Measurements from ENCODE around the gene FBXO24. TPM values are rescaled to one million over a fixed set of nuclear protein-coding genes. Genes with fewer than 3 reads are reported as not detected.

Gene FBXO24
- total and polyA plus RNA-seq, 9 of the 15 experiments (the other 6 are each of a cell fraction or from before 2014, with no cell fraction given), result 0.17 to 0.95 (median 0.50) TPM

- TF ChIP-seq, protein P1, sequence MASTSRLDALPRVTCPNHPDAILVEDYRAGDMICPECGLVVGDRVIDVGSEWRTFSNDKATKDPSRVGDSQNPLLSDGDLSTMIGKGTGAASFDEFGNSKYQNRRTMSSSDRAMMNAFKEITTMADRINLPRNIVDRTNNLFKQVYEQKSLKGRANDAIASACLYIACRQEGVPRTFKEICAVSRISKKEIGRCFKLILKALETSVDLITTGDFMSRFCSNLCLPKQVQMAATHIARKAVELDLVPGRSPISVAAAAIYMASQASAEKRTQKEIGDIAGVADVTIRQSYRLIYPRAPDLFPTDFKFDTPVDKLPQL (IDR thresholded peaks at IDR 0.05; ENCODE audit: extremely low read depth, insufficient read length), result no peak
- no peak for TF ChIP-seq SRSF3 (IDR thresholded peaks at IDR 0.05; ENCODE audit: insufficient read depth, low read length)
- TF ChIP-seq, protein P2, sequence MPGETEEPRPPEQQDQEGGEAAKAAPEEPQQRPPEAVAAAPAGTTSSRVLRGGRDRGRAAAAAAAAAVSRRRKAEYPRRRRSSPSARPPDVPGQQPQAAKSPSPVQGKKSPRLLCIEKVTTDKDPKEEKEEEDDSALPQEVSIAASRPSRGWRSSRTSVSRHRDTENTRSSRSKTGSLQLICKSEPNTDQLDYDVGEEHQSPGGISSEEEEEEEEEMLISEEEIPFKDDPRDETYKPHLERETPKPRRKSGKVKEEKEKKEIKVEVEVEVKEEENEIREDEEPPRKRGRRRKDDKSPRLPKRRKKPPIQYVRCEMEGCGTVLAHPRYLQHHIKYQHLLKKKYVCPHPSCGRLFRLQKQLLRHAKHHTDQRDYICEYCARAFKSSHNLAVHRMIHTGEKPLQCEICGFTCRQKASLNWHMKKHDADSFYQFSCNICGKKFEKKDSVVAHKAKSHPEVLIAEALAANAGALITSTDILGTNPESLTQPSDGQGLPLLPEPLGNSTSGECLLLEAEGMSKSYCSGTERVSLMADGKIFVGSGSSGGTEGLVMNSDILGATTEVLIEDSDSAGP (CRISPR knock-in tag; IDR thresholded peaks at IDR 0.05), result 0 out of 2 replicates have a peak, but pooled peaks have one; percentile 35
- TF ChIP-seq SREBF1 (IDR thresholded peaks at IDR 0.05; ENCODE audit: borderline replicate concordance, low read depth, low read length), result no peak; the same call in 1 of the 2 replicates
- TF ChIP-seq HMG20B (CRISPR knock-in tag; IDR thresholded peaks at IDR 0.05), result no peak
- TF ChIP-seq SMC3 (conservative IDR thresholded peaks at IDR 0.05; ENCODE audit: insufficient read depth, low read depth, low read length), result no peak
- TF ChIP-seq JUN (IDR thresholded peaks at IDR 0.05; ENCODE audit: borderline replicate concordance, low read depth, low read length), result 0 out of 2 replicates have a peak, but pooled peaks have one; percentile 3
- peak; percentile 65; the same call in 1 of the 2 replicates for TF ChIP-seq JUN (CRISPR knock-in tag; IDR thresholded peaks at IDR 0.05; ENCODE audit: borderline replicate concordance)
- TF ChIP-seq, protein P3, sequence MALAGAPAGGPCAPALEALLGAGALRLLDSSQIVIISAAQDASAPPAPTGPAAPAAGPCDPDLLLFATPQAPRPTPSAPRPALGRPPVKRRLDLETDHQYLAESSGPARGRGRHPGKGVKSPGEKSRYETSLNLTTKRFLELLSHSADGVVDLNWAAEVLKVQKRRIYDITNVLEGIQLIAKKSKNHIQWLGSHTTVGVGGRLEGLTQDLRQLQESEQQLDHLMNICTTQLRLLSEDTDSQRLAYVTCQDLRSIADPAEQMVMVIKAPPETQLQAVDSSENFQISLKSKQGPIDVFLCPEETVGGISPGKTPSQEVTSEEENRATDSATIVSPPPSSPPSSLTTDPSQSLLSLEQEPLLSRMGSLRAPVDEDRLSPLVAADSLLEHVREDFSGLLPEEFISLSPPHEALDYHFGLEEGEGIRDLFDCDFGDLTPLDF (CRISPR knock-in tag; IDR thresholded peaks at IDR 0.05), result peak; percentile 51; the same call in 1 of the 2 replicates
- TF ChIP-seq NFE2 (IDR thresholded peaks at IDR 0.05; ENCODE audit: low read depth), result no peak
- no peak for TF ChIP-seq CREBBP (IDR thresholded peaks at IDR 0.05; ENCODE audit: low read depth, low read length)
- TF ChIP-seq NFRKB (IDR thresholded peaks at IDR 0.05; ENCODE audit: low read depth), result peak; percentile 26; the same call in 1 of the 2 replicates
- peak; percentile 83; the same call in 1 of the 2 replicates for TF ChIP-seq AFF4 (CRISPR knock-in tag; IDR thresholded peaks at IDR 0.05)
- TF ChIP-seq U2AF1 (optimal IDR thresholded peaks at IDR 0.05; ENCODE audit: low read depth, low read length), result peak; percentile 95
Measured at GRCh38 chr7:100585511-100586265, 440 bp upstream of the FBXO24 start, which contains the start of gene LRCH4 (continued).
